HG03066 (cell line): ENCODE results near the gene KRTAP10-8.
"Not testable (repeated sequence)": the region's sequence is repeated elsewhere in the genome, so short reads cannot be mapped to it uniquely, and the experiment has no call there.

ENCODE experiments used
- ATAC-seq: cut with Tn5 transposase; IDR thresholded peaks from one replicate; pipeline ENCODE4 v1.9.1; 2021; ENCODE audit warnings: low read depth; ENCODE audit not compliant: unreplicated experiment

The KRTAP10-8 gene

GRCh38 chr21:44640761-44641160, 28.9 kb downstream of the KRTAP10-8 start:
- no peak for ATAC-seq

GRCh38 chr21:44643741-44644310, 31.9 kb downstream of the KRTAP10-8 start:
- ATAC-seq: no peak

GRCh38 chr21:44644878-44645277, 33.0 kb downstream of the KRTAP10-8 start:
- no peak for ATAC-seq

GRCh38 chr21:44646366-44647221, 34.7 kb downstream of the KRTAP10-8 start, which contains the start of gene KRTAP10-11:
Gene KRTAP10-11 (plus strand): TSS chr21:44646414. CDS start chr21:44646459, 45 bp downstream.
- not testable (repeated sequence) for ATAC-seq

GRCh38 chr21:44647222-44647552, 35.3 kb downstream of the KRTAP10-8 start:
- no peak for ATAC-seq

- no peak for ATAC-seq
These were observed 36.9 kb downstream of the KRTAP10-8 start for GRCh38 chr21:44648557-44649311.

- no peak for ATAC-seq
These were observed 37.7 kb downstream of the KRTAP10-8 start for GRCh38 chr21:44649521-44650100.

GRCh38 chr21:44650265-44650972, 38.5 kb downstream of the KRTAP10-8 start:
- no peak for ATAC-seq

- ATAC-seq: no peak
These were observed 39.2 kb downstream of the KRTAP10-8 start for GRCh38 chr21:44650973-44651675.

GRCh38 chr21:44653123-44653522, 41.2 kb downstream of the KRTAP10-8 start:
- no peak for ATAC-seq

GRCh38 chr21:44653656-44654575, 42.0 kb downstream of the KRTAP10-8 start:
- no peak for ATAC-seq

- ATAC-seq: no peak
These were observed 42.8 kb downstream of the KRTAP10-8 start, which contains the start of gene KRTAP12-4 for GRCh38 chr21:44654576-44655175. Gene KRTAP12-4 (minus strand): TSS chr21:44654659. CDS start chr21:44654614, 45 bp downstream.

GRCh38 chr21:44656868-44657267, 45.0 kb downstream of the KRTAP10-8 start:
- no peak for ATAC-seq

GRCh38 chr21:44657635-44658540, 46.0 kb downstream of the KRTAP10-8 start, which contains the start of gene KRTAP12-3:
Gene KRTAP12-3 (plus strand): TSS chr21:44657932. CDS start chr21:44657980, 48 bp downstream.
- ATAC-seq: no peak

- no peak for ATAC-seq
These were observed 46.6 kb downstream of the KRTAP10-8 start for GRCh38 chr21:44658541-44658910.

- ATAC-seq: no peak
These were observed 47.2 kb downstream of the KRTAP10-8 start for GRCh38 chr21:44658913-44659595.
